H1 (cell line): ENCODE results near the gene PPP1R3G. TPM values are rescaled to one million over a fixed set of nuclear protein-coding genes. Genes with fewer than 3 reads are reported as not detected.

ENCODE experiments used
- RXRA ChIP-seq: IDR thresholded peaks from 2 replicates; pipeline ENCODE4 v1.6.1; 2011; ENCODE audit warnings: low read depth, mild to moderate bottlenecking, low read length, moderate library complexity; ENCODE audit not compliant: insufficient read depth
- polyA plus RNA-seq, 7 experiments: library from polyadenylated mRNA; depleted of rRNA in 3 of 7; stranded (reverse) in 5 of 7; unstranded in 2 of 7; fragments of >200 nt in 5 of 7; fragments of 200-250 nt in 2 of 7; gene quantifications; 1 replicate in 5 of 7; 2 replicates in 1 of 7; 4 replicates in 1 of 7; pipeline versions ENCODE4 v1.2.1 to v1.2.3, GENCODE V29; 2011 to 2013; ENCODE audit warnings: missing spikeins in 2 of 7, mixed read lengths in 2 of 7
- total RNA-seq: library from RNA; stranded (reverse); fragmentation: NEBNext Ultra II Directional; extraction: Animal tissue kit (Norgen Biotek cat#: 25700); gene quantifications from 2 replicates; pipeline ENCODE4 v1.2.1, GENCODE V29; 2021

Gene PPP1R3G
- total and polyA plus RNA-seq, 2 of the 8 experiments (the other 6 are each of a cell fraction or from before 2014, with no cell fraction given) = 0.03 to 0.09 TPM

- TF ChIP-seq RXRA = no peak
Observed at GRCh38 chr6:5080574-5080973, 4.6 kb upstream of the PPP1R3G start (continued).
